HEK293 (cell line): ENCODE data around the gene MED8.
A peak's percentile ranks its signal among the peaks of the same experiment; 100 is the strongest.

Experiments
- CTCF ChIA-PET: fragments of 350-600 bp; formaldehyde crosslinking; extraction: SDS; loops from one replicate; lab custom pipeline; 2021; ENCODE audit warnings: antibody characterized with exemption; lab: Yijun Ruan, JAX
- POLR2A ChIA-PET: fragments of 300-600 bp; formaldehyde crosslinking; extraction: SDS; loops from one replicate; lab custom pipeline; 2020; ENCODE audit warnings: antibody characterized with exemption, inconsistent platforms; lab: Yijun Ruan, JAX
- H3K27ac ChIP-seq: fragments of 200-500 bp; sonication (Bioruptor generic); 2 replicates; pipeline ENCODE4 v1.5.1; 2014; ENCODE audit warnings: low read depth, low read length, control low read depth, inconsistent platforms; ENCODE audit errors: extremely low read depth
- H3K36me3 ChIP-seq, 2 experiments: fragments of 200-500 bp in 1 of 2; sonication (Bioruptor generic) in 1 of 2; 1 replicate in 1 of 2; 2 replicates in 1 of 2; pipeline ENCODE4 v1.5.1; 2014 to 2017; ENCODE audit warnings: inconsistent platforms in 2 of 2, low read length in 2 of 2; ENCODE audit not compliant: control insufficient read depth in 2 of 2, insufficient read depth in 1 of 2
- H3K4me1 ChIP-seq: fragments of 200-500 bp; sonication (Bioruptor generic); 2 replicates; pipeline ENCODE4 v1.5.1; 2014; ENCODE audit warnings: mild to moderate bottlenecking, low read length, inconsistent platforms; ENCODE audit not compliant: control insufficient read depth, insufficient read depth
- H3K4me3 ChIP-seq: 2 replicates; pipeline ENCODE4 v1.5.1; 2011; ENCODE audit warnings: low read depth, mild to moderate bottlenecking, control low read depth, low read length, moderate library complexity
- H3K9me3 ChIP-seq: fragments of 200-500 bp; sonication (Bioruptor generic); 2 replicates; pipeline ENCODE4 v1.5.1; 2014; ENCODE audit warnings: low read depth, low read length, inconsistent platforms; ENCODE audit not compliant: control insufficient read depth, insufficient read depth
- CTCF ChIP-seq: fragments of 450-650 bp; formaldehyde crosslinking; IDR thresholded peaks from 2 replicates; pipeline ENCODE4 v1.5.1; 2016; ENCODE audit warnings: missing biosample characterization, missing genetic modification characterization
- OVOL3 ChIP-seq: fragments of 450-650 bp; formaldehyde crosslinking; IDR thresholded peaks from 2 replicates; pipeline ENCODE4 v1.5.1; 2016; ENCODE audit warnings: missing biosample characterization, missing genetic modification characterization
- PBX3 ChIP-seq: sonication (generic); formaldehyde crosslinking; IDR thresholded peaks from 2 replicates; pipeline ENCODE4 v1.8.1; 2022; ENCODE audit warnings: mild to moderate bottlenecking, moderate library complexity, missing genetic modification reagents
- SALL2 ChIP-seq: fragments of 450-650 bp; formaldehyde crosslinking; IDR thresholded peaks from 2 replicates; pipeline ENCODE4 v1.5.0; 2017; ENCODE audit warnings: missing biosample characterization, mild to moderate bottlenecking, missing genetic modification characterization, borderline replicate concordance
- WT1 ChIP-seq: fragments of 450-650 bp; formaldehyde crosslinking; IDR thresholded peaks from 2 replicates; pipeline ENCODE4 v1.5.1; 2016; ENCODE audit warnings: missing biosample characterization, missing genetic modification characterization
- YY2 ChIP-seq: fragments of 450-650 bp; formaldehyde crosslinking; IDR thresholded peaks from 2 replicates; pipeline ENCODE4 v1.5.1; 2016; ENCODE audit warnings: missing biosample characterization, missing genetic modification characterization
- ZBTB1 ChIP-seq: fragments of 450-650 bp; formaldehyde crosslinking; IDR thresholded peaks from 2 replicates; pipeline ENCODE4 v1.5.1; 2016; ENCODE audit warnings: missing biosample characterization, missing genetic modification characterization
- ZBTB10 ChIP-seq: fragments of 450-650 bp; formaldehyde crosslinking; IDR thresholded peaks from 2 replicates; pipeline ENCODE4 v1.5.1; 2016; ENCODE audit warnings: missing biosample characterization, missing genetic modification characterization
- ZBTB48 ChIP-seq: fragments of 450-650 bp; formaldehyde crosslinking; IDR thresholded peaks from 2 replicates; pipeline ENCODE4 v1.5.1; 2016; ENCODE audit warnings: missing biosample characterization, missing genetic modification characterization
- ZBTB8A ChIP-seq: fragments of 450-650 bp; formaldehyde crosslinking; IDR thresholded peaks from 2 replicates; pipeline ENCODE4 v1.5.1; 2016; ENCODE audit warnings: missing biosample characterization, missing genetic modification characterization
- ZFP41 ChIP-seq: fragments of 450-650 bp; formaldehyde crosslinking; IDR thresholded peaks from 2 replicates; pipeline ENCODE4 v1.5.1; 2016; ENCODE audit warnings: missing biosample characterization, missing genetic modification characterization, borderline replicate concordance
- ZNF140 ChIP-seq: fragments of 450-650 bp; formaldehyde crosslinking; IDR thresholded peaks from 2 replicates; pipeline ENCODE4 v1.5.1; 2016; ENCODE audit warnings: missing biosample characterization, missing genetic modification characterization
- ZNF155 ChIP-seq: fragments of 450-650 bp; formaldehyde crosslinking; IDR thresholded peaks from 2 replicates; pipeline ENCODE4 v1.5.1; 2016; ENCODE audit warnings: missing biosample characterization, missing genetic modification characterization
- ZNF223 ChIP-seq: fragments of 450-650 bp; formaldehyde crosslinking; IDR thresholded peaks from 2 replicates; pipeline ENCODE4 v1.5.1; 2016; ENCODE audit warnings: missing biosample characterization, missing genetic modification characterization
- ZNF274 ChIP-seq, 2 experiments: fragments of 200-500 bp in 1 of 2; fragments of 450-650 bp in 1 of 2; sonication (Bioruptor generic) in 1 of 2; formaldehyde crosslinking in 1 of 2; IDR thresholded peaks; 2 replicates each; pipeline versions ENCODE4 v1.5.1 to v1.6.1; 2014 to 2016; ENCODE audit warnings: borderline replicate concordance in 1 of 2, inconsistent platforms in 1 of 2, low read length in 1 of 2, missing biosample characterization in 1 of 2, missing genetic modification characterization in 1 of 2
- ZNF335 ChIP-seq: fragments of 450-650 bp; formaldehyde crosslinking; conservative IDR thresholded peaks from 2 replicates; pipeline ENCODE4 v1.5.1; 2016; ENCODE audit warnings: missing biosample characterization, missing genetic modification characterization
- ZNF510 ChIP-seq: fragments of 450-650 bp; formaldehyde crosslinking; IDR thresholded peaks from 2 replicates; pipeline ENCODE4 v1.5.1; 2018; ENCODE audit warnings: mild to moderate bottlenecking, missing genetic modification characterization, missing biosample characterization; ENCODE audit not compliant: insufficient replicate concordance
- ZNF521 ChIP-seq: fragments of 450-650 bp; formaldehyde crosslinking; IDR thresholded peaks from 2 replicates; pipeline ENCODE4 v1.5.1; 2017; ENCODE audit warnings: missing biosample characterization, mild to moderate bottlenecking, missing genetic modification characterization
- ZNF530 ChIP-seq: fragments of 450-650 bp; formaldehyde crosslinking; IDR thresholded peaks from 2 replicates; pipeline ENCODE4 v1.5.1; 2016; ENCODE audit warnings: low read depth, missing biosample characterization, missing genetic modification characterization
- ZNF549 ChIP-seq: fragments of 450-650 bp; IDR thresholded peaks from 2 replicates; pipeline ENCODE4 v1.5.1; 2018; ENCODE audit warnings: missing biosample characterization, missing genetic modification characterization, mild to moderate bottlenecking, inconsistent platforms, moderate library complexity
- ZNF654 ChIP-seq: fragments of 450-650 bp; formaldehyde crosslinking; IDR thresholded peaks from 2 replicates; pipeline ENCODE4 v1.5.1; 2016; ENCODE audit warnings: low read depth, missing biosample characterization, missing genetic modification characterization
- ZNF658 ChIP-seq: fragments of 450-650 bp; formaldehyde crosslinking; IDR thresholded peaks from 2 replicates; pipeline ENCODE4; 2016; ENCODE audit warnings: missing biosample characterization, missing genetic modification characterization
- ZNF677 ChIP-seq: fragments of 450-650 bp; IDR thresholded peaks from 2 replicates; pipeline ENCODE4 v1.5.0; 2018; ENCODE audit warnings: missing biosample characterization, mild to moderate bottlenecking, missing genetic modification characterization, moderate library complexity
- ZNF707 ChIP-seq: fragments of 450-650 bp; formaldehyde crosslinking; IDR thresholded peaks from 2 replicates; pipeline ENCODE4 v1.5.1; 2016; ENCODE audit warnings: missing biosample characterization, missing genetic modification characterization
- ZNF792 ChIP-seq: fragments of 450-650 bp; formaldehyde crosslinking; IDR thresholded peaks from 2 replicates; pipeline ENCODE4 v1.5.1; 2016; ENCODE audit warnings: missing biosample characterization, missing genetic modification characterization
- TF ChIP-seq, protein P1 (sequence below): fragments of 450-650 bp; formaldehyde crosslinking; optimal IDR thresholded peaks from 2 replicates; pipeline ENCODE3; 2016; ENCODE audit warnings: missing biosample characterization, mild to moderate bottlenecking, missing genetic modification characterization
- TF ChIP-seq, protein P2 (sequence below): fragments of 450-650 bp; formaldehyde crosslinking; IDR thresholded peaks from 2 replicates; pipeline ENCODE4 v1.5.1; 2016; ENCODE audit warnings: missing biosample characterization, missing genetic modification characterization
- TF ChIP-seq, protein P3 (sequence below): fragments of 450-650 bp; formaldehyde crosslinking; IDR thresholded peaks from 2 replicates; pipeline ENCODE4 v1.5.1; 2016; ENCODE audit warnings: missing biosample characterization, missing genetic modification characterization

The MED8 gene

DNA sequence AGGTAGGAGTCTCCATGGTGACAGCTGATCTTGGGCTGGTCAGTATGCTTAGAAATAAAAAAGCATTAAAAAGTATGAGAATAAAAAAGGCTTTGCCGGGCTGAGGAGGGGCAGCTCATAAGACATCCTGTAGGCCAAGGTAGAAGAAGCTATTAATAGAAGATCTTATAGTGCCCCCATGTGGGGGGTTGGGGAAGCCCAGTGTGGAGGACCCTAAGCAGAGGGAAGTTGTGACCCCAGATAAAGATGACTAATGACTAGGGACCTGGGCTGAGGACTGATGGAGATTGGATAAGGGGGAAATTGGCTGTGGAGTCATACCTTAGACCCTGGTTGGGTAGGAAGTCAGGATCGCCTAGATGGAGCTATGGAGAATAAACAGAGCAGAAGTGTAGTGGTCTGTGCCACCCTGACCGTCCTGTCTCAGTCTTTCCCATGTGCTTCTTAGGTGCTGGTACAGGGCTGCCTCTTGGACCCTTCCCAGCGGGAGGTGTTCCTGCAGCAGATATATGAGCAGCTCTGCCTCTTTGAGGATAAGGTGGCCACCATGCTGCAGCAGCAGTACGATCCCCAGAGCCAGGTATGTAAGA is 25.1 kb upstream of the MED8 start:
- ChIA-PET CTCF (interaction anchor here (0.6 to 6.5 kb wide), 31 partner anchors 8 to 520 kb away, joined by 3 to 110 read pairs (median 4); partner anchors contain the start of genes CDC20, CFAP57, EBNA1BP2 and ELOVL1), POLR2A (interaction anchor here (0.6 to 1.9 kb wide), 6 partner anchors 9 to 569 kb away, joined by 3 to 15 read pairs (median 4); partner anchors contain the start of genes CDC20, ELOVL1 and ZNF691)
- Histone ChIP-seq H3K27ac (no peak overlapping the region), H3K4me3 (no peak overlapping the region), H3K36me3 (peaks cover 10 to 60% of the 10 kb centered on the region in 2 experiments), H3K4me1 (no peaks in the 10 kb centered on the region), H3K9me3 (no peaks in the 10 kb centered on the region)
- TF ChIP-seq ZNF707 (tag by site-specific recombination): no peak
- no peak for TF ChIP-seq ZNF155 (tag by site-specific recombination)
- TF ChIP-seq ZBTB8A (tag by site-specific recombination): peak; percentile 34
- no peak for TF ChIP-seq PBX3 (CRISPR knock-in tag)
- no peak for TF ChIP-seq ZBTB1 (tag by site-specific recombination)
- TF ChIP-seq ZNF521 (tag by site-specific recombination): no peak
- no peak for TF ChIP-seq ZFP41 (tag by site-specific recombination)
- no peak for TF ChIP-seq SALL2 (tag by site-specific recombination)
- TF ChIP-seq ZNF223 (tag by site-specific recombination): no peak
- no peak for TF ChIP-seq YY2
- TF ChIP-seq ZNF140 (tag by site-specific recombination): no peak
- no peak for TF ChIP-seq WT1 (tag by site-specific recombination)
- no peak for TF ChIP-seq ZBTB10
- peak; percentile 63 for TF ChIP-seq ZNF654 (tag by site-specific recombination)
- TF ChIP-seq CTCF (tag by site-specific recombination): peak; percentile 45; the same call in 1 of the 2 replicates
- no peak for TF ChIP-seq ZNF274 (IDR thresholded peaks at IDR 0.05; ENCODE audit: low read length)
- TF ChIP-seq ZNF274 (tag by site-specific recombination; IDR thresholded peaks at IDR 0.05; ENCODE audit: borderline replicate concordance): no peak
- no peak for TF ChIP-seq ZBTB48 (tag by site-specific recombination)
- TF ChIP-seq ZNF510 (tag by site-specific recombination): no peak
- no peak for TF ChIP-seq ZNF549 (tag by site-specific recombination)
- no peak for TF ChIP-seq ZNF792 (tag by site-specific recombination)
- TF ChIP-seq ZNF677 (tag by site-specific recombination): no peak
- TF ChIP-seq ZNF658 (tag by site-specific recombination): no peak
- peak; percentile 43; the same call in 1 of the 2 replicates for TF ChIP-seq ZNF335
- no peak for TF ChIP-seq OVOL3 (tag by site-specific recombination)
- TF ChIP-seq, protein P1, sequence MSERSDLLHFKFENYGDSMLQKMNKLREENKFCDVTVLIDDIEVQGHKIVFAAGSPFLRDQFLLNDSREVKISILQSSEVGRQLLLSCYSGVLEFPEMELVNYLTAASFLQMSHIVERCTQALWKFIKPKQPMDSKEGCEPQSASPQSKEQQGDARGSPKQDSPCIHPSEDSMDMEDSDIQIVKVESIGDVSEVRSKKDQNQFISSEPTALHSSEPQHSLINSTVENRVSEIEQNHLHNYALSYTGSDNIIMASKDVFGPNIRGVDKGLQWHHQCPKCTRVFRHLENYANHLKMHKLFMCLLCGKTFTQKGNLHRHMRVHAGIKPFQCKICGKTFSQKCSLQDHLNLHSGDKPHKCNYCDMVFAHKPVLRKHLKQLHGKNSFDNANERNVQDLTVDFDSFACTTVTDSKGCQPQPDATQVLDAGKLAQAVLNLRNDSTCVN (tag by site-specific recombination): no peak
- TF ChIP-seq, protein P2, sequence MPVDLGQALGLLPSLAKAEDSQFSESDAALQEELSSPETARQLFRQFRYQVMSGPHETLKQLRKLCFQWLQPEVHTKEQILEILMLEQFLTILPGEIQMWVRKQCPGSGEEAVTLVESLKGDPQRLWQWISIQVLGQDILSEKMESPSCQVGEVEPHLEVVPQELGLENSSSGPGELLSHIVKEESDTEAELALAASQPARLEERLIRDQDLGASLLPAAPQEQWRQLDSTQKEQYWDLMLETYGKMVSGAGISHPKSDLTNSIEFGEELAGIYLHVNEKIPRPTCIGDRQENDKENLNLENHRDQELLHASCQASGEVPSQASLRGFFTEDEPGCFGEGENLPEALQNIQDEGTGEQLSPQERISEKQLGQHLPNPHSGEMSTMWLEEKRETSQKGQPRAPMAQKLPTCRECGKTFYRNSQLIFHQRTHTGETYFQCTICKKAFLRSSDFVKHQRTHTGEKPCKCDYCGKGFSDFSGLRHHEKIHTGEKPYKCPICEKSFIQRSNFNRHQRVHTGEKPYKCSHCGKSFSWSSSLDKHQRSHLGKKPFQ (tag by site-specific recombination): no peak
- TF ChIP-seq, protein P3, sequence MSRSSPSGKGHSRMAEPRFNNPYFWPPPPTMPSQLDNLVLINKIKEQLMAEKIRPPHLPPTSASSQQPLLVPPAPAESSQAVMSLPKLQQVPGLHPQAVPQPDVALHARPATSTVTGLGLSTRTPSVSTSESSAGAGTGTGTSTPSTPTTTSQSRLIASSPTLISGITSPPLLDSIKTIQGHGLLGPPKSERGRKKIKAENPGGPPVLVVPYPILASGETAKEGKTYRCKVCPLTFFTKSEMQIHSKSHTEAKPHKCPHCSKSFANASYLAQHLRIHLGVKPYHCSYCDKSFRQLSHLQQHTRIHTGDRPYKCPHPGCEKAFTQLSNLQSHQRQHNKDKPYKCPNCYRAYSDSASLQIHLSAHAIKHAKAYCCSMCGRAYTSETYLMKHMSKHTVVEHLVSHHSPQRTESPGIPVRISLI (tag by site-specific recombination): no peak
- TF ChIP-seq ZNF530 (tag by site-specific recombination): no peak
